ENCODE data around the gene MOK.
"Not testable (repeated sequence)": the region's sequence is repeated elsewhere in the genome, so short reads cannot be mapped to it uniquely, and the experiment has no call there.

MOK gene

DNA sequence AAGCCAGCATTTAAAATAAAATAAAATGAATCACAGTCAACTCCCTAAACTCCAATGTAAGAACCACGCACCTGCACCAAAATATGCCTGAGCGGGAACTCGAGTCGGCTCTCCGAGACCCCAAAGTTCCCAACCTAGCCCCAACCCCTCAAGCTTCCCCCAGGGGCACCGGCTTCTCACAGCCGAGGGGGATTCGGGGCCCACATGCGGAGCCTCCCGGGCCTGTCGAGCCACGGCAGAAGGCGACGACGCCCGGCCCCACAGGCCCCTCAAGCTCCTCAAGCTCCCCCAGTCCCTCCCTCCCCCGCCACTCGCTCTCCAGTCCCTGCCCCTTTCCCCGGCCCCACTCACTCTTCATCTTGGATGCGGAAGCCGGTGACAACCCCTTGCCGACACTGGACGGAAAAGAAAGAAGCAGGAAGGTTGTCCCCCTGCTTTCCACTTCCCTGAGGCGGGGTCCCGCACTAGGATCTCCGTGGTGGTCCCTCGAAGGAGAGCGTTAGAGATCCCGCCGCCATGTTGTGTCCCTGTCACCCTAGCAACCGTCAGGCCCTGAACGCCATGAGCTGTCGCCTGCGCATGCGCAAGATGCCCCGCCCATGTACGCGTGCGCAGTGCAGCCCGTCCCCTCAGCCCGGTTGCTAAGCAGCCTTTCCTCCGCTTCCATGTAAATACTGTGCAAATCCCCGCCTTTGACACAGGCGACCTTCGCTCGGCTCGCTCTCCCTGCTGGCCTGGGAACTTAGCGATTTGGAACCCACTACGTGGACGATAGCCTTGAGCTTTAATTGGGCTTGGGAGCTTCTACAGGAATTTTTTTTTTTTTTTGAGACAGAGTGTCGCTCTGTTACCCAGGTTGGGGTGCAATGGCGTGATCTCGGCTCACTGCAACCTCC is at the start of gene MOK:
MOK (minus strand) TSS at position 554 of the 896 bp plus-strand sequence; CDS start at position 358, 196 bp downstream.
- no peak for TF ChIP-seq ZNF274 (IDR thresholded peaks at IDR 0.05; ENCODE audit: low read depth, low read length)
- H3K4me3 ChIP-seq (ENCODE audit: low read length) = peak within 1 kb of the TSS; percentile 72

DNA sequence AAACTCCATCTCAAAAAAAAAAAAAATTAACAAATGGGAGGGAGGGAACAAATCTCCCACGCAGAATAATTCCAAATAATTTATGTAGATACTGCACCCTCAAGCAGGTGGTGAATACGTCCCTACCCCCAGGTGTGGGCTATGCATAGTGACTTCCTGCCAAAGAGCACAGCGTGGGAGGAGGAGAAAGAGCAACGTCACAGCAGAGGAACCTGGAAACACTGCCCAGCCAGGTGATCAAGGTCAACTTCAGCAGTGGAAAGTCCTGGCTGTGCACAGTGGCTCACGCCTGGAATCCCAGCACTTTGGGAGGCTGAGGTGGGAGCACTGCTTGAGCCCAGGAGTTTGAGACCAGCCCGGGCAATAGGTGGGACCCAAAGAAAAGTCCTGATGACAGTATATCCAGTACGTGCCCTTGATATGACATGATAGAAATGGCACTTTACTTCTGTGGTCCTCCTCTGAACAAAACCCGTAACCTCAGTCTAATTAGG is 48.2 kb upstream of the MOK start:
- TF ChIP-seq ZNF274 (IDR thresholded peaks at IDR 0.05; ENCODE audit: low read depth, low read length) = no peak
- H3K4me3 ChIP-seq (ENCODE audit: low read length) = no peak overlapping the region

DNA sequence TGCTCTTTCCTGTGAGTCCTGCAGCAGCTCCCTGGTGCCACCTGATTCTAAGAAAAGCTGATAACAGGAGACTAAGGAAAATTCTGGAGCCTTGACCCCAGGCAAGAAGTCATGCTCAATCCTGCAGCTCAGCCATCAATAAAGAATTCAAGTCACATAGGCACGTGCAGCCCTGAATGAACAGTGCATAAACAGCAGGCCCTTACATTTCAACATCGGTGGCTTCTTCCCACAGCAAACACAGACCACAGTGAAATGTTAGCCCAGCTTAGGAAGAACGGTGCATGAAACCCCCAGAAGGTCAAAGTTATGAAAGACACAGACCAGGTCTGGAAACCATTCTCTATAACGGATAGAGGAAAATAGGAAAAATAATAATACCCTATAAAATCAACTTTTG is 47.2 kb upstream of the MOK start:
- no peak overlapping the region for H3K4me3 ChIP-seq (ENCODE audit: low read length)
- TF ChIP-seq ZNF274 (IDR thresholded peaks at IDR 0.05; ENCODE audit: low read depth, low read length) = no peak

- H3K4me3 ChIP-seq (ENCODE audit: low read length) = not testable (repeated sequence)
Measured at GRCh38 chr14:102351593-102351992, 46.6 kb upstream of the MOK start.

DNA sequence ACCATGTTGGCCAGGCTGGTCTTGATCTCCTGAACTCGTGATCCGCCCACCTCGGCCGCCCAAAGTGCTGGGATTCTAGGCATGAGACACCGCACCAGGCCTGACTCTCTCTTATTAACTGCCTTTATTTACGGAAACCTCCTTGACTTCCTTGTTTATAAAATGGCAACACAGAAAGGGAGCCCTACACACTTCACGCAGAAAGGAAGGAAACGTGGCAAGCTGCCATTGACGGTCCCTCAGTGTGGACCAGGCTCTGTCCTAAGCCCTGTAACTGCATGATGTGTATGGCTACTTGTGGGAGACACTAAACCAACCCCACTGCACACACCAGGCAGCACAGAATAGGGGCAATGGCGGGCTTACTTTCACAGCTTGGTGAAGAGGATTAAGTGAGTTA is 46.1 kb upstream of the MOK start:
- H3K4me3 ChIP-seq (ENCODE audit: low read length) = no peak overlapping the region
- TF ChIP-seq ZNF274 (IDR thresholded peaks at IDR 0.05; ENCODE audit: low read depth, low read length) = no peak

DNA sequence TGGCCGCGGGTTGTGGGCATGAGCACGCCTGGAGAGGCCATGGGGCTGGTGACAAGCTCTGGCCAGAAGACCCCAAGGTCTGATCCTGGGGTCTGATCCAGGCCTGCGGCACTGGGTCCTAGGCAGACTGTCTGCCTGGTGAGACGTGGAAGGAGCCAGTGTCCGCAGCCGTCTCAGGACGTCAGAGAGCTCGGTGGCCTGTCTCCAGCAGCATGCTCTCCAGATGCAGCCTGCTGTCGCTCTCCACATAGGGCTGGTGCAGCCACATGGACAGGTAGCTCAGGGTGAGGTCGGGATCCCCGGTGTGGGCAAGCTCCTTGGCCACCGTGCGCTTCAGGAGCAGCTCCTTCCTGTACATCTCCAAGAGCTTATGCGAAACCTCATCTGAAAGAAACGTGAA is 43.4 kb upstream of the MOK start:
- no peak overlapping the region for H3K4me3 ChIP-seq (ENCODE audit: low read length)
- no peak for TF ChIP-seq ZNF274 (IDR thresholded peaks at IDR 0.05; ENCODE audit: low read depth, low read length)

- H3K4me3 ChIP-seq (ENCODE audit: low read length) = no peak overlapping the region
- no peak for TF ChIP-seq ZNF274 (IDR thresholded peaks at IDR 0.05; ENCODE audit: low read depth, low read length)
Measured at GRCh38 chr14:102346645-102347044, 41.7 kb upstream of the MOK start.

DNA sequence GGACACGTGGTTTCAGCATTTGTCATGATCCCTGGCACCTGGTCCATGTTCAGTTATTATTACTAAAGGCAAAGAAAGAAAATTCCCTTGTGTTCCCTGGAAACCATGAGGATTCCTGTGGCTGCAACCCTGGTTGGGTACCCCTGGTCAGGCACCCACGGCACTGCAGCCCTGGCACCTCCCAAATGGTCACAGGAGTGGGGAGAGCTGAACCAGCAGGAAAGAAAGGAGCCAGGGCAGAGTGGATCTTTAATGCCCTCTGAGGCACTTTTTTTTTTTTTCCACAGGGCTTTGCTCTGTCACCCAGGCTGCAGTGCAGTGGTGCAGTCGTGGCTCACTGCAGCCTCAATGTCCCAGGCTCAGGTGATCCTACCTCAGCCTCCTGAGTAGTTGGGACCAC is 40.3 kb upstream of the MOK start:
- no peak for TF ChIP-seq ZNF274 (IDR thresholded peaks at IDR 0.05; ENCODE audit: low read depth, low read length)
- H3K4me3 ChIP-seq (ENCODE audit: low read length) = no peak overlapping the region

GRCh38 chr14:102344485-102344884 is 39.5 kb upstream of the MOK start:
- no peak overlapping the region for H3K4me3 ChIP-seq (ENCODE audit: low read length)
- no peak for TF ChIP-seq ZNF274 (IDR thresholded peaks at IDR 0.05; ENCODE audit: low read depth, low read length)

DNA sequence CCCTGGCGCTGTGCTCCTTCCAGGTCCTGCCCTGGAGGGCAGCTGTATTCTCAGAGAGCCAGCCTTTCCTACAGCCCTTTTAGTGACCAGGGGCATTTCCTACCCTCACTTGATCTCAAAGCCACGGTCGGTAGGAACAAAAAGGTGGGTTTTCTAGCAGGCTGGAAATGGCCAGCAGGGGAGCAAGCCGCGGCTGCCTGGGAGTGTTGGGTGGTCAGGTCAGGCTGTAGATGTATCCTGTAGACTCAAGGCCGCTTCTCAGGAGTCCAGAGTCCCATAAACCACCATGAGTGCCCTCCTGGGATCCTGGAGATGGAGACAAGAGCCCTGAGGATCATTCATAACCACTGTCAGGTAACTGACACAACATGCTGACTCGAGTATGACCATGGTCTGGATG is 39.1 kb upstream of the MOK start:
- no peak overlapping the region for H3K4me3 ChIP-seq (ENCODE audit: low read length)
- TF ChIP-seq ZNF274 (IDR thresholded peaks at IDR 0.05; ENCODE audit: low read depth, low read length) = no peak

- no peak overlapping the region for H3K4me3 ChIP-seq (ENCODE audit: low read length)
- TF ChIP-seq ZNF274 (IDR thresholded peaks at IDR 0.05; ENCODE audit: low read depth, low read length) = no peak
Measured at GRCh38 chr14:102342238-102342637, 37.3 kb upstream of the MOK start.

DNA sequence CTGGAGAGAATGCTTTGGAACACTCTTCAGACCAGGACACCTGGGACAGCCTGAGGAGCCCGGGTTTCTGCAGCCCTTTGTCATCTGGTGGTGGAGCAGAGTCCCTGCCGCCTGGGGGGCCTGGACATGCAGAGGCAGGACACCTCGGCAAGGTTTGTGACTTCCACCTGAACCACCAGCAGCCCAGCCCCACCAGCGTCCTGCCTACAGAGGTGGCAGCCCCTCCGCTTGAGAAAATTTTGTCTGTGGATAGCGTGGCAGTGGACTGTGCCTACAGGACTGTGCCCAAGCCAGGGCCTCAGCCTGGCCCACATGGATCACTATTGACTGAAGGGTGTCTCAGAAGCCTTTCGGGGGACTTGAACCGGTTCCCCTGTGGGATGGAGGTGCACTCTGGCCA is 36.6 kb upstream of the MOK start:
- H3K4me3 ChIP-seq (ENCODE audit: low read length) = no peak overlapping the region

GRCh38 chr14:102338724-102339123 is 33.8 kb upstream of the MOK start:
- no peak overlapping the region for H3K4me3 ChIP-seq (ENCODE audit: low read length)
- TF ChIP-seq ZNF274 (IDR thresholded peaks at IDR 0.05; ENCODE audit: low read depth, low read length) = no peak

More for the DNA sequence above, 36.6 kb upstream of the MOK start:
- TF ChIP-seq ZNF274 (IDR thresholded peaks at IDR 0.05; ENCODE audit: low read depth, low read length) = no peak

DNA sequence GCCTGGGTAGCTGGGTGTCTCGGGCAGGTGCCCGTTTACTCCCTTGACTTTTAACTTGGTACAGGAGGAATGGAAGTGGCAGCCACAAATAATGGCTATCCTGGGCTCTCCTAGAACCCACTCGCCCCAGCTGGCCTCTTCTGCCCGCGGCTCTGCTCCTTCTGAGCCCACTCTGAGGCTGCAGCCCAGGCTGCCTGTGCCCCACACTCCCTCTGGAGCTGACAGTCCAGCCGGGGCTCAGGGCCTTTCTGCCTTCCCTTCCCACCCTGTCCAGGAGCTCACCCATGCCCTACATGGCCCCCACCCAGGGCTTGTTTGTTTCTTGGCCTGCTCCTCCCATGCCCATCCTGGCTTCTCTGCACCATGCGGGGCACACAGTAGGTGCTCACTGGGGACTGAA is 30.2 kb upstream of the MOK start:
- no peak for TF ChIP-seq ZNF274 (IDR thresholded peaks at IDR 0.05; ENCODE audit: low read depth, low read length)
- no peak overlapping the region for H3K4me3 ChIP-seq (ENCODE audit: low read length)

Data from GM08714 (cell line).